GM12892 (cell line): ENCODE measurements around the gene TMEM94.

Source experiments
- POLR2A ChIP-seq: IDR thresholded peaks from 2 replicates; pipeline ENCODE4 v1.6.1; 2011; ENCODE audit warnings: low read depth, low read length, control low read depth
- POLR2AphosphoS5 ChIP-seq: IDR thresholded peaks from 2 replicates; pipeline ENCODE4 v1.6.1; 2011; ENCODE audit warnings: low read depth, low read length, control low read depth

DNA sequence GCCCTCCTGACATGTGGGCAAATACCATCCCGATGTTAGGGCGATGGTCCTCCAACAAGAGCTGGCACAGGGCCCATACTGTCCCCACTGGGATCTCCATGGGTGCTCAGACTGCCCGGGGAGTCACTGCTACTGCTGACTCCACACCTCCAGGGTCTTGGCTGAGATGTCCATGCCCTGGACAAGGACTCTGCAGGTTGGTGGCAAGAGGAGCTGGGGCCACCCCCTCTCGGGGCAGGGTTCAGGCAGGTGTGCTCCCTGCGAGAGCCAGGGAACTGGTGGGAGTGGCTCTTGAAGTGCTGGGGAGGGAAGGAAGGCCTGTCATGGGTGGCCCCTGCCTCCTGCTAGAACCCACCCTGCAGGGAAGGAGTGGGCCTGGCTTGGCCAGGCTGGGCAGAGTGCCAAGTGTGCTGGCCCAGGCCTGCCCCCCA is 52.5 kb downstream of the TMEM94 start:
- TF ChIP-seq POLR2A, result no peak
- no peak for TF ChIP-seq POLR2AphosphoS5
